Dedifferentiated amniotic fluid mesenchymal stem cell (primary cell): ENCODE measurements around the gene PARP8.
"Not testable (repeated sequence)": the region's sequence is repeated elsewhere in the genome, so short reads cannot be mapped to it uniquely, and the experiment has no call there.

Source experiments
- DNase-seq: peaks from one replicate; pipeline ENCODE4 v3.0.0-alpha.2; 2016; ENCODE audit errors: extremely low spot score

Gene PARP8

GRCh38 chr5:50768634-50769033 lies 102.2 kb downstream of the PARP8 start:
- DNase-seq, result no peak

- no peak for DNase-seq
Observed at GRCh38 chr5:50770441-50770840, 104.0 kb downstream of the PARP8 start.

- not testable (repeated sequence) for DNase-seq
Observed at GRCh38 chr5:50774446-50775175, 108.2 kb downstream of the PARP8 start.

- no peak for DNase-seq
Observed at GRCh38 chr5:50786073-50786472, 119.6 kb downstream of the PARP8 start.

GRCh38 chr5:50791813-50792212 lies 125.4 kb downstream of the PARP8 start:
- no peak for DNase-seq

- DNase-seq, result no peak
Observed at GRCh38 chr5:50792843-50793242, 126.4 kb downstream of the PARP8 start.

- no peak for DNase-seq
Observed at GRCh38 chr5:50794812-50795211, 128.4 kb downstream of the PARP8 start.

- DNase-seq, result no peak
Observed at GRCh38 chr5:50798002-50798401, 131.6 kb downstream of the PARP8 start.

- DNase-seq, result no peak
Observed at GRCh38 chr5:50799596-50799995, 133.2 kb downstream of the PARP8 start.

GRCh38 chr5:50800410-50800809 lies 134.0 kb downstream of the PARP8 start:
- no peak for DNase-seq

- no peak for DNase-seq
Observed at GRCh38 chr5:50807661-50808060, 141.2 kb downstream of the PARP8 start.

GRCh38 chr5:50808406-50808805 lies 142.0 kb downstream of the PARP8 start:
- DNase-seq, result no peak

GRCh38 chr5:50811746-50812145 lies 145.3 kb downstream of the PARP8 start:
- not testable (repeated sequence) for DNase-seq

GRCh38 chr5:50813691-50814090 lies 147.3 kb downstream of the PARP8 start:
- DNase-seq, result no peak

- DNase-seq, result no peak
Observed at GRCh38 chr5:50814556-50814955, 148.1 kb downstream of the PARP8 start.

- no peak for DNase-seq
Observed at GRCh38 chr5:50822046-50822445, 155.6 kb downstream of the PARP8 start.

- DNase-seq, result no peak
Observed at GRCh38 chr5:50822761-50823160, 156.3 kb downstream of the PARP8 start.

GRCh38 chr5:50823568-50823967 lies 157.1 kb downstream of the PARP8 start:
- DNase-seq, result no peak

- DNase-seq, result no peak
Observed at GRCh38 chr5:50824109-50824508, 157.7 kb downstream of the PARP8 start.

GRCh38 chr5:50827516-50828247 lies 161.2 kb downstream of the PARP8 start:
- no peak for DNase-seq

GRCh38 chr5:50829023-50829422 lies 162.6 kb downstream of the PARP8 start:
- no peak for DNase-seq

GRCh38 chr5:50832657-50833284 lies 166.3 kb downstream of the PARP8 start:
- no peak for DNase-seq

- DNase-seq, result no peak
Observed at GRCh38 chr5:50836356-50836755, 169.9 kb downstream of the PARP8 start.
